ENCODE results near the gene SH3D19.

DNA sequence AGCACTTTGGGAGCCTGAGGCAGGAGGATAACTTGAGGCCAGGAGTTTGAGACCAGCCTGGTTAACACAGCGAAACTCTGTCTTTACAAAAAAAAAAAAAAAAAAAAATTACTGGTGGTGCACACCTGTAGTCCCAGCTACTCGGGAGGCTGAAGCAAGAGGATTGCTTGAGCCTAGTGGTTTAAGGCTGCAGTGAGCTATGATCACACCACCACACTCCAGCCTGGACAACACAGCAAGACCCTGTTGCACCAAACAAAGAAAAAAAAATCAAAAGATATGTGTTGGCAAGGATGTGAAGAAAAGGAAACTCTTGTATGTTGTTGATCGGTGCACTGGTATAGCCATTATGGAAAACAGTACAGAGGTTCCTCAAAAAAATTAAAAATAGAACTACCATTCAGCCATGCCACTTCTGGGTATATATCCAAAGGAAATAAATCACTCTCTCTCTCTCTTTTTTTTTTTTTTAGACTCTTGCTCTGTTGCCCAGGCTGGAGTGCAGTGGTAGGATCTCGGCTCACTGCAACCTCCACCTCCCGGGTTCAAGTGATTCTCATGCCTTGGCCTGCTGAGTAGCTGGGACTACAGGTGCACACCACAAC lies 15.2 kb downstream of the SH3D19 start:
- TF ChIP-seq EP300 (IDR thresholded peaks at IDR 0.05) (no peak), POLR2A (IDR thresholded peaks at IDR 0.05) (no peak)
- TF ChIP-seq, protein P1, sequence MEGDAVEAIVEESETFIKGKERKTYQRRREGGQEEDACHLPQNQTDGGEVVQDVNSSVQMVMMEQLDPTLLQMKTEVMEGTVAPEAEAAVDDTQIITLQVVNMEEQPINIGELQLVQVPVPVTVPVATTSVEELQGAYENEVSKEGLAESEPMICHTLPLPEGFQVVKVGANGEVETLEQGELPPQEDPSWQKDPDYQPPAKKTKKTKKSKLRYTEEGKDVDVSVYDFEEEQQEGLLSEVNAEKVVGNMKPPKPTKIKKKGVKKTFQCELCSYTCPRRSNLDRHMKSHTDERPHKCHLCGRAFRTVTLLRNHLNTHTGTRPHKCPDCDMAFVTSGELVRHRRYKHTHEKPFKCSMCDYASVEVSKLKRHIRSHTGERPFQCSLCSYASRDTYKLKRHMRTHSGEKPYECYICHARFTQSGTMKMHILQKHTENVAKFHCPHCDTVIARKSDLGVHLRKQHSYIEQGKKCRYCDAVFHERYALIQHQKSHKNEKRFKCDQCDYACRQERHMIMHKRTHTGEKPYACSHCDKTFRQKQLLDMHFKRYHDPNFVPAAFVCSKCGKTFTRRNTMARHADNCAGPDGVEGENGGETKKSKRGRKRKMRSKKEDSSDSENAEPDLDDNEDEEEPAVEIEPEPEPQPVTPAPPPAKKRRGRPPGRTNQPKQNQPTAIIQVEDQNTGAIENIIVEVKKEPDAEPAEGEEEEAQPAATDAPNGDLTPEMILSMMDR (IDR thresholded peaks at IDR 0.05), result no peak
